Uterus (tissue), 2 donors: Measurements from ENCODE around the gene NID2.

Source experiments
- CTCF ChIP-seq, 4 experiments: fragments of 200-600 bp in 2 of 4; fragments of 450-650 bp in 2 of 4; sonication (generic) in 2 of 4; IDR thresholded peaks; one replicate each; pipeline ENCODE4 v1.5.1; 2016 to 2019; ENCODE audit warnings: antibody characterized with exemption in 4 of 4, mild to moderate bottlenecking in 2 of 4, moderate library complexity in 1 of 4
- POLR2A ChIP-seq, 2 donors: fragments of 450-650 bp; IDR thresholded peaks; one replicate each; pipeline ENCODE4 v1.6.1; 2016; ENCODE audit warnings: antibody characterized with exemption in 2 of 2, mild to moderate bottlenecking in 1 of 2, moderate library complexity in 1 of 2

DNA sequence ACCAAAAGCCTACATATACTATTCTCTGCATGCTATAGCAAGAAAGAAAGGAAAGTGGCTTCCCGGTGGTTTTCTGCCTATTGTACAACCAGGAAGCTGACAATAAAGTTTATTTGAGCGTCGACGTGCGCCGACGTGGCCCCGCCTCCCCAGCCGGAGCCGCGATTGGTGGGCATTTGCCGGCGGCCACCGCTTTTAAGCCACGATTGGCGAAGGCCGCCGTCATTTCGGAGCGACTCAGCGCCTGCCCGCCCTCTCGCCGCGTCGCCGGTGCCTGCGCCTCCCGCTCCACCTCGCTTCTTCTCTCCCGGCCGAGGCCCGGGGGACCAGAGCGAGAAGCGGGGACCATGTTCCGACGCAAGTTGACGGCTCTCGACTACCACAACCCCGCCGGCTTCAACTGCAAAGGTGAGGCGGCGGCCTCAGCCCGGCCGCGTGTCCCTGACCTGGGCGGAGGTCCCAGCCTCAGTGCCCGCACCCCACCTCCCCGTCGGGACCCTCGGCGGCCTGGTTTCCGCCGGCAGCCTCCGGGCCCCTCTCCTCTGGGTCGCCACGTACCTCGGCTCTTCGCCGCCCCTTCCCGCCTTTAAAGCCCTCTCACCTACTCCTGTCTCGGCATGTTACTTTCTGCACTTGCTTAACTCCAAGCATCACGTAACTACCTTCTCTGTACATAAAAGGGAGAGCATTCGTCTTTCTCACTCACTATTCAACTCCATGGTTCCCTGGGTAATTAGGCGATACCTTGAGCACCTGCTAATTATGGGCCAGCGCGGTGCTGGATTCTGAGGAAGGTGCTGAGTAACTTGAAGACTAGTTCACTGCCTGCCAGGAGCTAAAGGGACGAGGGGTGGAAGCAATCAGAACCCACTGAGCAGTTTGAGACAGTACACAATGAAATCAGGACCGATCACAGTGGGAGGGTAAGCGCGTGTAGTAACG, 79.3 kb downstream of the NID2 start, which contains the start of gene RTRAF:
- TF ChIP-seq POLR2A (IDR thresholded peaks at IDR 0.05) (peak; percentile 58 to 85), CTCF (IDR thresholded peaks at IDR 0.05) (peak in 1 of 4 experiments; percentile 16)
